B cell (primary cell): ENCODE data around the gene MMS19. TPM values are rescaled to one million over a fixed set of nuclear protein-coding genes. Genes with fewer than 3 reads are reported as not detected.

Experiments used
- ATAC-seq: fragments of 200-7000 bp; cut with Tn5 transposase; one replicate; pipeline ENCODE4 v1.10.0; 2021; ENCODE audit warnings: low read depth, mild to moderate bottlenecking, moderate number of reproducible peaks, moderate library complexity
- CTCF ChIA-PET: fragments of 350-600 bp; sonication (Branson Sonifier 250); formaldehyde crosslinking; loops from one replicate; lab custom pipeline; 2021; ENCODE audit warnings: antibody characterized with exemption, inconsistent platforms; lab: Charles Lee
- POLR2A ChIA-PET: fragments of 350-600 bp; sonication (Branson Sonifier 250); formaldehyde crosslinking; loops from one replicate; lab custom pipeline; 2021; ENCODE audit warnings: antibody characterized with exemption; lab: Charles Lee
- DNase-seq: peaks from one replicate; pipeline ENCODE4 v3.0.0; 2013
- H2AFZ ChIP-seq: 2 replicates; pipeline ENCODE4 v1.6.1; 2012; ENCODE audit warnings: mild to moderate bottlenecking, low read depth, low read length; ENCODE audit not compliant: insufficient read depth, poor library complexity, severe bottlenecking
- H3K27ac ChIP-seq, 2 donors: 1 replicate in 1 of 2; 2 replicates in 1 of 2; pipeline ENCODE4 v1.5.1; 2012 to 2013; ENCODE audit warnings: low read length in 2 of 2, mild to moderate bottlenecking in 2 of 2, moderate library complexity in 1 of 2
- H3K27me3 ChIP-seq, 4 experiments: fragments of 200-600 bp in 1 of 4; sonication (generic) in 1 of 4; replicated peaks in 1 of 4; 1 replicate in 2 of 4; 2 replicates in 2 of 4; pipeline versions ENCODE4 v1.6.1 to v1.7.0; 2013 to 2016; ENCODE audit warnings: low read length in 3 of 4, mild to moderate bottlenecking in 2 of 4, mixed read lengths in 1 of 4, moderate library complexity in 1 of 4; ENCODE audit not compliant: insufficient read depth in 4 of 4, control insufficient read depth in 3 of 4; ENCODE audit errors: control extremely low read depth in 1 of 4
- H3K36me3 ChIP-seq, 2 experiments: replicated peaks in 1 of 2; 1 replicate in 1 of 2; 2 replicates in 1 of 2; pipeline versions ENCODE4 v1.6.1 to v1.7.1; 2013; ENCODE audit warnings: low read length in 1 of 2; ENCODE audit not compliant: insufficient read depth in 2 of 2, control insufficient read depth in 1 of 2; ENCODE audit errors: control extremely low read depth in 1 of 2, extremely low read depth in 1 of 2
- H3K4me1 ChIP-seq, 2 donors: fragments of 200-600 bp in 1 of 2; sonication (generic) in 1 of 2; 1 replicate in 1 of 2; 2 replicates in 1 of 2; pipeline versions ENCODE4 v1.5.1 to v1.6.1; 2013 to 2017; ENCODE audit warnings: low read length in 2 of 2; ENCODE audit not compliant: control insufficient read depth in 2 of 2, insufficient read depth in 2 of 2
- H3K4me2 ChIP-seq: replicated peaks from 2 replicates; pipeline ENCODE3; 2012; ENCODE audit warnings: mild to moderate bottlenecking, low read depth, low read length; ENCODE audit not compliant: poor library complexity, severe bottlenecking
- H3K4me3 ChIP-seq, 5 experiments: fragments of 200-600 bp in 1 of 5; sonication (generic) in 1 of 5; 1 replicate in 3 of 5; 2 replicates in 2 of 5; pipeline versions ENCODE4 v1.5.1 to v1.7.0; 2011 to 2016; ENCODE audit warnings: low read length in 4 of 5, mild to moderate bottlenecking in 4 of 5, low read depth in 2 of 5, control low read depth in 1 of 5, moderate library complexity in 1 of 5; ENCODE audit not compliant: insufficient read depth in 1 of 5; ENCODE audit errors: control extremely low read depth in 1 of 5, extremely low read depth in 1 of 5
- H3K79me2 ChIP-seq: fragments of 200-600 bp; sonication (generic); one replicate; pipeline ENCODE4 v1.6.0; 2016; ENCODE audit warnings: low read length; ENCODE audit not compliant: control insufficient read depth, insufficient read depth
- H3K9ac ChIP-seq: fragments of 200-600 bp; sonication (generic); 2 replicates; pipeline ENCODE4 v1.6.1; 2017; ENCODE audit warnings: mild to moderate bottlenecking, low read length, moderate library complexity
- H3K9me3 ChIP-seq, 3 donors: one replicate each; pipeline versions ENCODE4 v1.6.1 to v1.7.1; 2013; ENCODE audit warnings: low read length in 2 of 3; ENCODE audit not compliant: control insufficient read depth in 2 of 3, insufficient read depth in 1 of 3; ENCODE audit errors: control extremely low read depth in 1 of 3
- H4K20me1 ChIP-seq: 2 replicates; pipeline ENCODE4 v1.6.0; 2012; ENCODE audit warnings: mild to moderate bottlenecking, low read length; ENCODE audit not compliant: insufficient read depth, control insufficient read depth, poor library complexity, severe bottlenecking
- H3K27ac Mint-ChIP-seq: one replicate; pipeline ENCODE4 v1.8.0; 2021; ENCODE audit warnings: mixed read lengths
- H3K27me3 Mint-ChIP-seq: one replicate; pipeline ENCODE4 v1.8.0; 2021; ENCODE audit warnings: mixed read lengths
- H3K4me1 Mint-ChIP-seq: one replicate; pipeline ENCODE4 v1.8.0; 2021; ENCODE audit warnings: mixed read lengths
- H3K4me3 Mint-ChIP-seq: one replicate; pipeline ENCODE4 v1.8.0; 2021; ENCODE audit warnings: mixed read lengths
- H3K9me3 Mint-ChIP-seq: one replicate; pipeline ENCODE4 v1.8.0; 2022; ENCODE audit warnings: mixed read lengths; ENCODE audit not compliant: insufficient read depth
- EZH2 ChIP-seq: IDR thresholded peaks from 2 replicates; pipeline ENCODE4 v1.6.1; 2012; ENCODE audit warnings: borderline replicate concordance, low read depth, mild to moderate bottlenecking, moderate library complexity, low read length; ENCODE audit not compliant: insufficient read depth, poor library complexity, severe bottlenecking
- WGBS: methylation state at CpG from one replicate; pipeline ENCODE4 v1.1.5; 2013; ENCODE audit warnings: missing lambda C conversion rate; ENCODE audit not compliant: insufficient coverage; 5-methylcytosine and 5-hydroxymethylcytosine counted together
- intact Hi-C: fragments of 100-400 bp; cut with micrococcal nuclease; formaldehyde crosslinking; loops from one replicate; pipeline ENCODE4 v1.10.0; 2022
- polyA plus RNA-seq: library from polyadenylated mRNA; depleted of rRNA; stranded (reverse); fragments of >200 nt; gene quantifications from 2 replicates; pipeline ENCODE4 v1.2.3, GENCODE V29; 2012
- total RNA-seq, 2 donors: library from RNA; stranded (reverse); fragments of 120-200 nt in 1 of 2; gene quantifications; 1 replicate in 1 of 2; 2 replicates in 1 of 2; pipeline versions ENCODE4 v1.2.3 to v1.2.4, GENCODE V29; 2013 to 2022
- TF ChIP-seq, protein P1 (sequence below): fragments of 200-600 bp; IDR thresholded peaks from one replicate; pipeline ENCODE4 v1.8.0; 2022; ENCODE audit warnings: antibody characterized with exemption, mild to moderate bottlenecking

Gene MMS19
- total and polyA plus RNA-seq, 2 donors (not counting 1 experiment from before 2014, with no cell fraction given), result 82.1 to 102 TPM

DNA sequence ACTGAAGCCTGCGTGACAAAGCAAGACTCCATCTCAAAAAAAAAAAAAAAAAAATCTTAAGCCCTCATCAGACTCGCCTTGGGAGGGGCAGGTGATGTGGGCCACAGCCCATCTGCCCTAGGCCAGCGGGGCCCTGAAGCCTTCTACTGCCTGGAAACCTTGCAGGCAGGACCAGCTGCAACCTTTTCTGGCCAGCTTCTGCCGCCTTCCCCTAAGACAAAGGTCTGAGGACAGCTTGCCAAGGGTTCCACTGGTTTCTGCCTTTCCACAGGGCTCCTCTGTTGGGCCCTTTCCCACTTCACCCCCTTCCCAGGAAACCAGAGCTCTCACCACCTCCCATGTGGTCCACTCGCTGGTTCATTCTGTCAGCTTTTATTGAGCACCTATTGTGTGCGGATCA, 35.7 kb upstream of the MMS19 start:
- peaks cover 2% of the 10 kb centered on the region for H3K9me3 Mint-ChIP-seq
- 89% methylated on average over 5 of the region's 6 CpGs for WGBS
- intact Hi-C loops, result no loop called here
- ChIA-PET POLR2A (interaction anchor here (0.6 kb wide), 1 partner anchor 1626 kb away, joined by 3 read pairs; no protein-coding TSS in a partner anchor), CTCF (interaction anchor here (1.0 to 2.6 kb wide), 2 partner anchors 18 to 23 kb away, joined by 4 to 8 read pairs; no protein-coding TSS in a partner anchor)
- no peak overlapping the region for H3K4me3 Mint-ChIP-seq
- no peak overlapping the region for H2AFZ ChIP-seq
- DNase-seq (no peak), ATAC-seq (no peak)
- H3K27me3 Mint-ChIP-seq, result no peaks in the 10 kb centered on the region
- no peaks in the 10 kb centered on the region for H4K20me1 ChIP-seq
- no peak overlapping the region for H3K27ac Mint-ChIP-seq
- H3K27me3 ChIP-seq, result no peaks in the 10 kb centered on the region
- no peaks in the 10 kb centered on the region for H3K9me3 ChIP-seq
- H3K36me3 ChIP-seq, result no peaks in the 10 kb centered on the region
- H3K27ac ChIP-seq, result no peak overlapping the region
- no peak overlapping the region for H3K4me3 ChIP-seq
- H3K4me1 ChIP-seq, result no peaks in the 10 kb centered on the region
- H3K79me2 ChIP-seq, result no peaks in the 10 kb centered on the region
- TF ChIP-seq EZH2, result no peak
- TF ChIP-seq, protein P1, sequence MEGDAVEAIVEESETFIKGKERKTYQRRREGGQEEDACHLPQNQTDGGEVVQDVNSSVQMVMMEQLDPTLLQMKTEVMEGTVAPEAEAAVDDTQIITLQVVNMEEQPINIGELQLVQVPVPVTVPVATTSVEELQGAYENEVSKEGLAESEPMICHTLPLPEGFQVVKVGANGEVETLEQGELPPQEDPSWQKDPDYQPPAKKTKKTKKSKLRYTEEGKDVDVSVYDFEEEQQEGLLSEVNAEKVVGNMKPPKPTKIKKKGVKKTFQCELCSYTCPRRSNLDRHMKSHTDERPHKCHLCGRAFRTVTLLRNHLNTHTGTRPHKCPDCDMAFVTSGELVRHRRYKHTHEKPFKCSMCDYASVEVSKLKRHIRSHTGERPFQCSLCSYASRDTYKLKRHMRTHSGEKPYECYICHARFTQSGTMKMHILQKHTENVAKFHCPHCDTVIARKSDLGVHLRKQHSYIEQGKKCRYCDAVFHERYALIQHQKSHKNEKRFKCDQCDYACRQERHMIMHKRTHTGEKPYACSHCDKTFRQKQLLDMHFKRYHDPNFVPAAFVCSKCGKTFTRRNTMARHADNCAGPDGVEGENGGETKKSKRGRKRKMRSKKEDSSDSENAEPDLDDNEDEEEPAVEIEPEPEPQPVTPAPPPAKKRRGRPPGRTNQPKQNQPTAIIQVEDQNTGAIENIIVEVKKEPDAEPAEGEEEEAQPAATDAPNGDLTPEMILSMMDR, result no peak
- no peak overlapping the region for H3K9ac ChIP-seq
- no peak overlapping the region for H3K4me2 ChIP-seq
- no peaks in the 10 kb centered on the region for H3K4me1 Mint-ChIP-seq

DNA sequence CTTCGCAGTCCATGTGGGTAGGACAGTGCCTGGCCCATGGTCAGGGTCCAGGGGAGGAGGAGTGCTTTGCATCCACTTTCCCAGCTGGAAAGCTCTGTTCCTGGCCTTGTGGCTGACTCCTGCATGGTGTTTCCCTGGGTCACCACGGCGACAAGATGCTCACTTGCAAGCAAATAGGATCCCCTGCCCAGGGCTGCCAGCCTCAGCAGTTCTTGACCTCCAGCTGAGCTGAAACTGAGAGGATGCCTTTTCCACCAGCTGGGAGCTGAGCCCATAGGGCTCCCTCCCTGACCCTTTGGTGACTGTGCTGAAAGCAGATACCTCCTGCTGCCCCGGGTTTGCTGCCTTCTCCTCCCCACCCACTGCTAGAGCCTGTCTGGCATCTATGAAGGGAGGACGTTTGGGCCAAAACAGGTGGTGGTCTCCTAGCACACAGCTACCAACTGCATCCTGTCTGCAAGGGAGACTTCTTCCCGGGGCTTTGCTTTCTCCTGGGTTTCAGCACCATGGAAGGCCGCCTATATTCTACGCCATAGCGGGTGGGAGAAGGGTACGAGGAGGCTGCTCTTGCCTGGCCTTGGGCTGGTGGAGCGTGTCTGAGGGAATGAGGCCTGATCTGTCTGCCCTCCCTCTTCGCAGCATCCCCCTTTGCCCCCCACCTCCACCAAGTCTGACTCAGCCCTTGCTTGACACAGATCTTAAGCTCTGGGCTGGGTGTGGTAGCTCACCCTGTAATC, 34.9 kb upstream of the MMS19 start:
- ATAC-seq, result no peak
- POLR2A ChIA-PET, result interaction anchor here (0.6 kb wide), 1 partner anchor 1625 kb away, joined by 3 read pairs; no protein-coding TSS in a partner anchor

More for the DNA sequence above, 34.9 kb upstream of the MMS19 start:
- intact Hi-C loops, result no loop called here
- H3K9ac ChIP-seq, result no peak overlapping the region
- no peak for DNase-seq
- Mint-ChIP-seq H3K27ac (no peak overlapping the region), H3K27me3 (no peaks in the 10 kb centered on the region), H3K9me3 (peaks cover 2% of the 10 kb centered on the region), H3K4me1 (no peaks in the 10 kb centered on the region), H3K4me3 (no peak overlapping the region)
- 78% methylated on average over 6 of the region's 12 CpGs for WGBS
- H3K4me3 ChIP-seq, result no peak overlapping the region
- H3K27ac ChIP-seq, result no peak overlapping the region
- CTCF ChIA-PET, result interaction anchor here (1.0 kb wide), 1 partner anchor 23 kb away, joined by 4 read pairs; no protein-coding TSS in a partner anchor
- H2AFZ ChIP-seq, result no peak overlapping the region
- no peaks in the 10 kb centered on the region for H3K9me3 ChIP-seq
- H3K79me2 ChIP-seq, result no peaks in the 10 kb centered on the region
- TF ChIP-seq, protein P1, result no peak
- H4K20me1 ChIP-seq, result no peaks in the 10 kb centered on the region
- H3K4me1 ChIP-seq, result no peaks in the 10 kb centered on the region
- H3K36me3 ChIP-seq, result no peaks in the 10 kb centered on the region
- no peaks in the 10 kb centered on the region for H3K27me3 ChIP-seq
- H3K4me2 ChIP-seq, result no peak overlapping the region
